Measurements from ENCODE around the gene CETN2.
"Not testable (repeated sequence)": the region's sequence is repeated elsewhere in the genome, so short reads cannot be mapped to it uniquely, and the experiment has no call there.

Gene CETN2

DNA sequence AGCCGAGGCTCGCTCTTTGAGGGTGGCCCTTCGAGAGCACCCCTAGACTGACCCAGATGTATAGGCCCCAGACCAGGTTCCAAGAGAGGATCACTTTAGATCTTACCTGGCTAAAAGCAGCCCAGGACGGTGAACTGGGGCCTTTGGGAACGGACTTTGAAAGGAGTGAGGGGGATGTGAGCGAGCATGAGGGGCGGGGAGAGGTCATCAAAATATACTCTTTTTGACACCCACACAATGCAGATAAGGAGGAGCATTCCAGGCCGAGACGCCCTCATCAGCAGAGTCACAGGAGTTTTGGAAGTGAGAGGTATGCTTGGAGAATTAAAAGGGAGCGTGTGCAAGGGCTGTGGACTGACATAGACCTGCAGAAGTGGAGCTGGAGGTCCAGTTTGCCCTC lies 834 bp upstream of the CETN2 start:
- no peak for DNase-seq

DNA sequence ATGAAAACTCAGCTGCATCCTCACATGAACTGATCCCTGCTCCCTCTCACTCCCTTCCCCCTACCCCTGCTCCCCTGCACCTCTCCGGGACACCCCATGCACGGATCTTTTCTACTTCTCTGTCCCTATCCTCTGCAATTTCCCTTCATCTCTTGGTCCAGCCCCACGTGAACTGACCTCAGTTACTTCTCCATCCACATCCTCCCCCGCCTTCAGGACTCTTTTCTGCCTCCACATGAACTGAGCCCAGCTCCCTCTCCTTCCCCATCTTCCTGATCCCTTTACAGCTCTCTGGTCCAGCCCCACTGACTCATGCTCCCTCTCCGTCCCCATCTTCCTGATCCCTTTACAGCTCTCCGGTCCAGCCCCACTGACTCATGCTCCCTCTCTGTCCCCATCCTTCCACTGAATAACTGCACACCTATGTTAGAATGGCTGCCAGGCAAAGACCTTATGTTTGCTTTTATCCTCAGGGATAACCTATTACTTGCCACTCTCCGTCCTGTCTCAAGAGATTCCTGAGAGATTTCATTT lies 5.6 kb downstream of the CETN2 start:
- DNase-seq = peak; percentile 35

DNA sequence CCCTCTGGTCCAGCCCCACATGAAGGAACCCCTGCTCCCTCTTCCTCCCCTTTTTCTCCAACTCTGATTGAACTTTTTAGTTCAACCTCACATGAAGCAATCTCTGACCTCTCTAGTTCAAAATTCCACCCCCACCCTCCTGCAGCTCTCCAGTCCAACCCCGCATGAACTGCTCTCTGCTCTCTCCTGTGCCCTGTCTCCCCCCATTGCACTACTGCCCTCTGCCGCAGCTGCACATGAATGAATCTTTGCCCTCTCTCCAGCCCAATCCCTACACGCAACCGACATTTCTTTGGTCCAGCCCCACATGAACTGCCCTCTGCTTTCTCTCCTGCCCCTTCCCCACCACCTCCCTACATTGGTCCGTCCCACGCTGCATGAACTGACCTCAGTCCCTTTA lies 6.9 kb downstream of the CETN2 start:
- DNase-seq = no peak

DNA sequence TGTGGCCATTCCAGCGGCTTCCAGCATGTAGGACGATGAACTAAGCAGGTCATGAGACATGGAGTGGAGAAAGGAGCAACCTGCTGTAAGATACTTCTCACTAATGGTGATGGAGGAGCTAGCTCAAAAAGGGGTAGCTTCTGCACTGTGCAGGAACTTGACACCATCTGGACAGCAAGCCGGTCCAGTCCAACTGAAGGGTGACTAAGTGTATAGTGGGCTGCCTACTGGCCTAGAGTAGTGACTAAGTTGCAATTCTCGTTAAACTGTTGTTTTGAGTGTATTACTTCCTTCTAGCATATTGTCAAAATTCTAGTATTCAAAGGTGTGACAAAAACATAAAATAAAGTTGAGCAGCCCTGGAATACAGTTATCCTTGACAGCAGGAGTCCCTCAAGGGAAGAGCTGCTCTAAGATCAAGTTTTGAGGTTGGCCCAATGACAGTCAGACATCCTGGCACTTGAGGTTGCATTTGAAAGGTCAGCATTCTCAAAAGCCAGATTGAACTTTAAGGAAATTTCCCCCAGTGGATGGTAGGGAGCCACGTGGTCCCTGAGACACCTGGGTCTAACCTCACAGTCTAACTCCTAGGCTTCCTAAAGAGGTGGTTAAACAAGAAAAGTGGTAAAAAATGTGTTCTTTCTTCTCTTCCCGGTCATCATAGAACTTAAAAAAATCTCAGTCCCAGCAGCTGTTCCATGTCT lies 8.0 kb downstream of the CETN2 start:
- DNase-seq = peak; percentile 21

DNA sequence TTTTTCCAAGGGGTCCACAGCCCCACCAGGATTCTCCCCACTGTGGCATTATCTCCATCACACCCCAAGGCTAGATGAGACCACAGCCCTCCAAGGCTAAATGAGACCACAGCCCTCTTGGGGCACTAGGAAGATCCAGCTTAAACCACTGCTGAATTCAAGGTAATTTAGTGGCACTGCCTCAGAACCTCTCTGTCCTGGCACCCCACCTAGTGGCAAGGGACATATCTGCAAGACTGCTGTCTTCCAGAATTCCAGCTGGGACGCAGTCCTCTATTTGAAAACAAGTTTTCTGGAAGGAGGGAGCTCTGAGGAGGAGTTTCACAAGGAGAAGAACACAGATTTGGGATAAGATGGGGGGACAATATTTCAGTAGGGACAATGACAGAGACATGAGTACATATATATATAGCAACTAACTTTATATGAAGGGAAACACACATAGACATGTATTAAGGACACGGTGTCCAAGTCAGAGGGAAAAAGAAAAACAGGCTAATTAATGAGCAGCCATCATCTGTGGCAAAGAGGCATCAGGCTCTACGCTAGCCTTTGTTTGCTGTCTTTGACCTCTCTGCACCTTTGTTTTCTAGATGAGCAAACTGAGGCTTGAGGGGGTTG lies 9.3 kb downstream of the CETN2 start:
- peak; percentile 31 for DNase-seq

GRCh38 chrX:152819732-152820131 lies 10.8 kb downstream of the CETN2 start:
- DNase-seq = peak; percentile 52

- no peak for DNase-seq
Measured at GRCh38 chrX:152819266-152819665, 11.3 kb downstream of the CETN2 start.

DNA sequence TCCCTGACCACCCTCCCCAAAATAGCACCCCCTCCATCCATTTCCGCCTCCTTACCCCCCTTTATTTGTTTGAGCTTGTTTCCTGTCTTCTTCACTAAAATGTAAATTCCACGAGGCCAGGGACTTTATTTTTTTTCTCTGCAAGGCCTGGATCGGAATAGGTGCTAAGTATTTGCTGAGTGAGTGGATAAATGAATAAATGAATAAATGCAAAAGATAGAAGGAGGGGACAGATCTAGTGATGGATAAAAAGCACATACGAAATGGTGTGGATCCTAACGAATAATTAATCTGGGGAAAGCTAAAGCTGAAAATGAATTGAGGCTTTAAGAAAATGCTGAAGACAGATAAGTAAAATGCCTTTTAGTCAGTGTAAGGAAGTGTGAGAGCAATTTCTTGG lies 12.2 kb downstream of the CETN2 start:
- no peak for DNase-seq

GRCh38 chrX:152817078-152817764 lies 13.3 kb downstream of the CETN2 start:
- peak; percentile 31 for DNase-seq

DNA sequence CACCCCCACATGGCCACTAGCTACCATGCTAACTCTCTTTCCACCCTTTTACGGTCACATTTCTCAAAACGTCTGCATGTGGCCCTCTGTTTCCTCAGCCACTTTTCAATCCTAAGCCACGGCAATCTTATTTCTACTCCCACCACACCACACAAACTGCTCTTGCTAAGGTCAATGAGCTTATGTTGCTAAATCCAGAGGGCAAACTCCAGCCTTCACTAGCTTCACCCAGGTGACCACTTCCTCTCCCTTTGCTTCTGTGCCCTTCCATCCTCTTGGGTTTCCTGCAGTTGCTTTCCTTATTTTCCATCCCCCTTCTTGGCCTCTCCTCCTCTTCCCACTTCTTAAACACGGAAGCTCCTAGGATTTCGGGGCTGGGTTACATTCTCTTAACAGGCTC lies 16.5 kb downstream of the CETN2 start:
- no peak for DNase-seq

DNA sequence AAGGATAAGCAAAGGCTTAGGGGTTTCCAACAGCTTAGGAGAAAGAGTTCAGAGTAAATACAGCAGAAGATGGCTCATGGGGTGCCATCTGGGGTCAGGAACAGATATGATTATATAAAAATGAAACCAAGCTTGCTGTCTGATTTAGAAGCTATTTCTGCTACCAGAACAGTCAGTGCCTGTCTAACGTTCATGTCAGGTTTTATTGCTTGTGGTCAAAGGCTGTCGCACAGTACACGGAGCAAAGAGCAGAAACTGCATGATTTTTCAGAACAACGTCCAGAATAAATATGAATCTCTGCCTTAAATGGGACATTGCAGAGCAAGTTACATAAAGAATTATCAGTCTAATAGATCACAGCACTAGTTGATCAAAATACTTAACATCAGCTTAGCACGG lies 17.4 kb downstream of the CETN2 start:
- DNase-seq = no peak

DNA sequence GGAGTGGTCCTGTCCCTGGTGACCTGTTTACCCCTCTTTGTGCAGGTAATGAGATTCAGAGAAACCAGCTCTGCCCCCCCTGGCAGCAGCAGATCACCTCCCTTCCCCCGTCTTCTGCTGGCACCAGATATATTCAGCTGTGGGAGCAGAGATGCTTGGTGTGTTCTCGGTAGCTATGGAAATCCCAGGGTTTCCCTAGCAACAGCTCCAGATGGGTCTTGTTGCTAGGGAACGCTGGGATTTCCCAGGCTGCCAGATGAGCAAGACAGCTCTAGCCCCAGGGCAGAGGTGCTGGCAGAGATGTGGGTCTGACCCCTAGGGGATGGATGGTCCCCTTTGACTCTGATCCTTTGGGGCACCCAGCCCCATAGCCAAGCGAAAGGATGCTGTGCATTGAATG lies 20.2 kb downstream of the CETN2 start:
- no peak for DNase-seq

DNA sequence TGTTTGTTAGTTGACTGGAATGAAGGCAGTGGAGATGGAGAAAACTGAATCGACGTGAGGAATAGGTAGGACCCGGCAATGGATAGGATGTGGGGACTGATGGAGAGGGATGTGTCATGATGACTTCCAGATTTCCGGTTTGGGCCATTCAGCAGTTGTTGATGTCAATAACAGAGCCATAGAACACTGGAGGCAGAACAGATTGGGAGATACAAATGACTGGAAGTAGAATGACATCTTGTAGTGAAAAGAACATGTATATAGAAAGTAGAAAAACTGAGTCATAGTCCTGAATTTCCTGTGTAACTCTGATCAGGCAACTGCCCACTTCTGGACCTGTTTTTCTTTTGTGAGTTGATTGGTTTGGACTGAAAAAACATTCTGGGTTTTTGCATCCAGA lies 24.5 kb downstream of the CETN2 start:
- no peak for DNase-seq

GRCh38 chrX:152798945-152799344 lies 31.6 kb downstream of the CETN2 start:
- DNase-seq = no peak

DNA sequence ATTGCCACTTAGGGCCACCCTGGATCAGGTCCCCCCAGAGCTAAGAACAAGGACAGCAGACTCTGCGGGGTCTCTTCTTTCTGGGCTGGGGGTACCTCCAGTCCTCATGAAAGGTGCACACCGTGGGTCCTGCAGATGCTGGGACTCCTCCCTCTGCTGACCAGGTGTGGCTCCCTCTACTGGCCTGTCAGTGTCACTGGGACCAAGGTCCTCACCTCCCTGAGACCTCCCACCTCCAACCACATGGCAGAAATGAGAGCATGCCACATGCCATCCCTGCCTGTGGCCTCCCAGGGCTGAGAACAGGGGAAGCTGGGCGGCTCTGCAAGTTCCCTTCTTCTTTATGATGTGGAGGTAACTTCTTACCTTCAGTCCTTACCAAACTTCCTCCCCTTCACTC lies 43.5 kb downstream of the CETN2 start:
- DNase-seq = not testable (repeated sequence)
